ENCODE measurements around the gene LTB4R2.

LTB4R2 gene

GRCh38 chr14:24298892-24299254 lies 11.1 kb upstream of the LTB4R2 start:
- DNase-seq (ENCODE audit: low read depth), result peak; percentile 13
- peak overlapping the region; percentile 70 for H3K4me3 ChIP-seq (ENCODE audit: control insufficient read depth, low read depth, low read length)
- peak; percentile 5 for TF ChIP-seq CTCF (IDR thresholded peaks at IDR 0.05; ENCODE audit: control insufficient read depth, insufficient read depth, low read depth, low read length, missing control alignments)

- DNase-seq (ENCODE audit: low read depth), result peak; percentile 18
- peak within 1 kb of the TSS; percentile 70 for H3K4me3 ChIP-seq (ENCODE audit: control insufficient read depth, low read depth, low read length)
Observed at GRCh38 chr14:24299255-24300191, 10.4 kb upstream of the LTB4R2 start, which contains the start of the genes DHRS1 and NOP9. Gene DHRS1 (minus strand): TSS chr14:24299780. CDS start chr14:24299106, 674 bp downstream. Gene NOP9 (plus strand): TSS chr14:24299850. CDS start chr14:24299955, 105 bp downstream.

GRCh38 chr14:24300326-24300980 lies 9.5 kb upstream of the LTB4R2 start:
- TF ChIP-seq CTCF (IDR thresholded peaks at IDR 0.05; ENCODE audit: control insufficient read depth, insufficient read depth, low read depth, low read length, missing control alignments), result no peak
- DNase-seq (ENCODE audit: low read depth), result no peak
- peak overlapping the region; percentile 70 for H3K4me3 ChIP-seq (ENCODE audit: control insufficient read depth, low read depth, low read length)

More at GRCh38 chr14:24299255-24300191, 10.4 kb upstream of the LTB4R2 start, which contains the start of the genes DHRS1 and NOP9:
- no peak for TF ChIP-seq CTCF (IDR thresholded peaks at IDR 0.05; ENCODE audit: control insufficient read depth, insufficient read depth, low read depth, low read length, missing control alignments)

- no peak overlapping the region for H3K4me3 ChIP-seq (ENCODE audit: control insufficient read depth, low read depth, low read length)
- DNase-seq (ENCODE audit: low read depth), result no peak
- no peak for TF ChIP-seq CTCF (IDR thresholded peaks at IDR 0.05; ENCODE audit: control insufficient read depth, insufficient read depth, low read depth, low read length, missing control alignments)
Observed at GRCh38 chr14:24304019-24304387, 5.9 kb upstream of the LTB4R2 start.

GRCh38 chr14:24307156-24307574 lies 2.8 kb upstream of the LTB4R2 start:
- TF ChIP-seq CTCF (IDR thresholded peaks at IDR 0.05; ENCODE audit: control insufficient read depth, insufficient read depth, low read depth, low read length, missing control alignments), result no peak
- no peak for DNase-seq (ENCODE audit: low read depth)
- H3K4me3 ChIP-seq (ENCODE audit: control insufficient read depth, low read depth, low read length), result no peak overlapping the region

- no peak for DNase-seq (ENCODE audit: low read depth)
- TF ChIP-seq CTCF (IDR thresholded peaks at IDR 0.05; ENCODE audit: control insufficient read depth, insufficient read depth, low read depth, low read length, missing control alignments), result peak; percentile 96
- no peak within 1 kb of the TSS for H3K4me3 ChIP-seq (ENCODE audit: control insufficient read depth, low read depth, low read length)
Observed at GRCh38 chr14:24307575-24308341, 2.2 kb upstream of the LTB4R2 start, which contains the start of gene CIDEB. Gene CIDEB (minus strand): TSS chr14:24307977. CDS start chr14:24307858, 119 bp downstream.
